Measurements from ENCODE around the gene ZNF205. TPM values are rescaled to one million over a fixed set of nuclear protein-coding genes. Genes with fewer than 3 reads are reported as not detected.
"Not testable (repeated sequence)": the region's sequence is repeated elsewhere in the genome, so short reads cannot be mapped to it uniquely, and the experiment has no call there.

The ZNF205 gene
- total and polyA plus RNA-seq, 2 donors (not counting 1 experiment from before 2014, with no cell fraction given) = not detected

DNA sequence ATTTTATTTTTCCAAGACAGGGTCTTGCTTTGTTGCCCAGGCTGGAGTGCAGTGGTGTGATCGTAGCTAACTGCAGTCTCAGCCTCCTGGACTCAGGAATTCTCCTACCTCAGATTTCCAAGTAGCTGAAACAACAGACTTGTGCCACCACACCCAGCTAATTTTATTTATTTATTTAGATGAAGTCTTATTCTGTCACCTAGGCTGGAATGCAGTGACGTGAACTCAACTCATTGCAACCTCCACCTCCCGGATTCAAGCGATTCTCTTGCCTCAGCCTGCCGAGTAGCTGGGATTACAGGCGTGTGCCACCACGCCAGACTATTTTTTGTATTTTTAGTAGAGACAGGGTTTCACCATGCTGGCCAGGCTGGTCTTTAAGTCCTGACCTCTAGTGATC, 56.3 kb downstream of the ZNF205 start:
- peaks cover 37% of the 10 kb centered on the region for H3K27me3 Mint-ChIP-seq
- H4K20me1 ChIP-seq (ENCODE audit: control insufficient read depth, insufficient read depth, low read length, poor library complexity, severe bottlenecking); DNase-seq; POLR2A ChIA-PET; H3K4me3 Mint-ChIP-seq; H3K27ac Mint-ChIP-seq; H3K9me3 Mint-ChIP-seq (ENCODE audit: insufficient read depth); H3K36me3 ChIP-seq (replicated peaks in 1 of 2; ENCODE audit: control extremely low read depth in 1 of 2, control insufficient read depth in 1 of 2, extremely low read depth in 1 of 2, insufficient read depth in 2 of 2, low read length in 1 of 2); H3K9ac ChIP-seq (ENCODE audit: low read length); H2AFZ ChIP-seq (ENCODE audit: insufficient read depth, low read depth, low read length, poor library complexity, severe bottlenecking); H3K79me2 ChIP-seq (ENCODE audit: control insufficient read depth, insufficient read depth, low read length); H3K4me2 ChIP-seq (replicated peaks; ENCODE audit: low read depth, low read length, poor library complexity, severe bottlenecking); intact Hi-C loops (cut with micrococcal nuclease); H3K27ac ChIP-seq (ENCODE audit: low read length in 2 of 2); ATAC-seq (ENCODE audit: low read depth); H3K4me3 ChIP-seq (ENCODE audit: control extremely low read depth in 1 of 5, extremely low read depth in 1 of 5, insufficient read depth in 1 of 5, low read depth in 2 of 5, low read length in 4 of 5): not testable (repeated sequence)
- Histone ChIP-seq H3K9me3 (ENCODE audit: control extremely low read depth in 1 of 3, control insufficient read depth in 2 of 3, insufficient read depth in 1 of 3, low read length in 2 of 3) (peaks cover 0 to 33% (median 0%) of the 10 kb centered on the region in 3 donors), H3K4me1 (ENCODE audit: control insufficient read depth in 2 of 2, insufficient read depth in 2 of 2, low read length in 2 of 2) (peaks cover 32 to 33% of the 10 kb centered on the region in 2 donors), H3K27me3 (replicated peaks in 1 of 4; ENCODE audit: control extremely low read depth in 1 of 4, control insufficient read depth in 3 of 4, insufficient read depth in 4 of 4, low read length in 3 of 4) (peaks cover 0 to 58% (median 35%) of the 10 kb centered on the region in 4 experiments)
- CTCF ChIA-PET = interaction anchor here (0.6 to 2.8 kb wide), 13 partner anchors 8 to 137 kb away, joined by 3 to 14 read pairs (median 7); no protein-coding TSS in a partner anchor
- peaks cover 27% of the 10 kb centered on the region for H3K4me1 Mint-ChIP-seq
- WGBS (ENCODE audit: insufficient coverage) = 80% methylated on average over 5 of the region's 7 CpGs

Small RNA genes within 50 kb of the gene (small RNA-seq; reads per million reads assigned to genes)
- gene RNU1-22P (ENCODE audit: insufficient read length, low read depth, low replicate concordance) = 0.57 reads per million

Other genes starting within 250 kb of the ZNF205 start
- 22.3 and 26.5 TPM in 2 replicates for gene FLYWCH2, start 229.4 kb upstream of the ZNF205 start, total RNA-seq
- gene FLYWCH2, start 229.4 kb upstream of the ZNF205 start, polyA plus RNA-seq = 18.7 and 24.1 TPM in 2 replicates
- gene FLYWCH1, start 200.7 kb upstream of the ZNF205 start, total RNA-seq = 119 and 120 TPM in 2 replicates
- 43.0 and 78.3 TPM in 2 replicates for gene FLYWCH1, start 200.7 kb upstream of the ZNF205 start, polyA plus RNA-seq
- gene KREMEN2, start 148.3 kb upstream of the ZNF205 start, total RNA-seq = 0.17 and 0.19 TPM in 2 replicates
- gene KREMEN2, start 148.3 kb upstream of the ZNF205 start, polyA plus RNA-seq = 1.1 and 2.6 TPM in 2 replicates
- gene PAQR4, start 143.2 kb upstream of the ZNF205 start, total RNA-seq = 1.8 and 2.6 TPM in 2 replicates
- 1.8 and 2.8 TPM in 2 replicates for gene PAQR4, start 143.2 kb upstream of the ZNF205 start, polyA plus RNA-seq
- gene PKMYT1, start 132.1 kb upstream of the ZNF205 start, total RNA-seq = 0.67 and 1.0 TPM in 2 replicates
- gene PKMYT1, start 132.1 kb upstream of the ZNF205 start, polyA plus RNA-seq = 1.4 and 2.6 TPM in 2 replicates
- gene CLDN9, start 99.7 kb upstream of the ZNF205 start, total RNA-seq = not detected in 2 replicates
- gene CLDN9, start 99.7 kb upstream of the ZNF205 start, polyA plus RNA-seq = 0.04 and 0.20 TPM in 2 replicates
- gene CLDN6, start 94.4 kb upstream of the ZNF205 start, total RNA-seq = not detected in 2 replicates
- not detected in 2 replicates for gene CLDN6, start 94.4 kb upstream of the ZNF205 start, polyA plus RNA-seq
- 0.85 and 1.3 TPM in 2 replicates for gene TNFRSF12A, start 92.2 kb upstream of the ZNF205 start, total RNA-seq
- 0.61 and 0.72 TPM in 2 replicates for gene TNFRSF12A, start 92.2 kb upstream of the ZNF205 start, polyA plus RNA-seq
- 17.9 and 19.1 TPM in 2 replicates for gene HCFC1R1, start 88.6 kb upstream of the ZNF205 start, total RNA-seq
- gene HCFC1R1, start 88.6 kb upstream of the ZNF205 start, polyA plus RNA-seq = 15.3 and 24.8 TPM in 2 replicates
- 25.3 and 28.5 TPM in 2 replicates for gene THOC6, start 88.6 kb upstream of the ZNF205 start, total RNA-seq
- gene THOC6, start 88.6 kb upstream of the ZNF205 start, polyA plus RNA-seq = 52.2 and 63.9 TPM in 2 replicates
- gene BICDL2, start 75.6 kb upstream of the ZNF205 start, total RNA-seq = 0.20 TPM in 1 of 2 replicates, not detected in the other
- not detected in 2 replicates for gene BICDL2, start 75.6 kb upstream of the ZNF205 start, polyA plus RNA-seq
- gene MMP25, start 66.0 kb upstream of the ZNF205 start, total RNA-seq = 0.17 and 0.22 TPM in 2 replicates
- gene MMP25, start 66.0 kb upstream of the ZNF205 start, polyA plus RNA-seq = 0.12 and 0.40 TPM in 2 replicates
- 2.0 and 2.3 TPM in 2 replicates for gene IL32, start 46.9 kb upstream of the ZNF205 start, total RNA-seq
- 2.0 and 15.0 TPM in 2 replicates for gene IL32, start 46.9 kb upstream of the ZNF205 start, polyA plus RNA-seq
- not detected in 2 replicates for gene ZSCAN10, start 13.3 kb upstream of the ZNF205 start, total RNA-seq
- 0.36 TPM in 1 of 2 replicates, not detected in the other for gene ZSCAN10, start 13.3 kb upstream of the ZNF205 start, polyA plus RNA-seq
- gene ZNF213, start 22.4 kb downstream of the ZNF205 start, total RNA-seq = 7.2 and 9.5 TPM in 2 replicates
- 0.97 and 1.4 TPM in 2 replicates for gene ZNF213, start 22.4 kb downstream of the ZNF205 start, polyA plus RNA-seq
- not detected in 2 replicates for gene OR1F1, start 75.6 kb downstream of the ZNF205 start, total RNA-seq
- not detected in 2 replicates for gene OR1F1, start 75.6 kb downstream of the ZNF205 start, polyA plus RNA-seq
- gene ZNF200, start 122.6 kb downstream of the ZNF205 start, total RNA-seq = 16.1 and 20.1 TPM in 2 replicates
- gene ZNF200, start 122.6 kb downstream of the ZNF205 start, polyA plus RNA-seq = 2.4 and 2.7 TPM in 2 replicates
- 0.10 and 0.25 TPM in 2 replicates for gene MEFV, start 144.0 kb downstream of the ZNF205 start, total RNA-seq
- 0.24 and 0.29 TPM in 2 replicates for gene MEFV, start 144.0 kb downstream of the ZNF205 start, polyA plus RNA-seq
- gene ZNF263, start 170.9 kb downstream of the ZNF205 start, total RNA-seq = 43.0 and 46.0 TPM in 2 replicates
- 21.4 and 24.7 TPM in 2 replicates for gene ZNF263, start 170.9 kb downstream of the ZNF205 start, polyA plus RNA-seq
- 12.8 and 15.7 TPM in 2 replicates for gene TIGD7, start 192.8 kb downstream of the ZNF205 start, total RNA-seq
- gene TIGD7, start 192.8 kb downstream of the ZNF205 start, polyA plus RNA-seq = 3.1 and 4.5 TPM in 2 replicates
- 111 and 118 TPM in 2 replicates for gene ZNF75A, start 192.9 kb downstream of the ZNF205 start, total RNA-seq
- gene ZNF75A, start 192.9 kb downstream of the ZNF205 start, polyA plus RNA-seq = 31.4 and 33.6 TPM in 2 replicates
- 0.67 and 1.4 TPM in 2 replicates for gene OR2C1, start 243.3 kb downstream of the ZNF205 start, total RNA-seq
- gene OR2C1, start 243.3 kb downstream of the ZNF205 start, polyA plus RNA-seq = 0.52 and 0.91 TPM in 2 replicates

Measured in B cell (primary cell).